GM20431 (cell line): ENCODE measurements around the gene KSR1.
"Not testable (repeated sequence)": the region's sequence is repeated elsewhere in the genome, so short reads cannot be mapped to it uniquely, and the experiment has no call there.

Source experiments
- in situ Hi-C: fragments of 300-500 bp; cut with MseI, MboI; formaldehyde crosslinking; loops from one replicate; pipeline ENCODE4 v1.15.0; 2020; ENCODE audit warnings: low sequenced_read_pairs; ENCODE audit not compliant: unreplicated experiment

The KSR1 gene

GRCh38 chr17:27636005-27636520, 179.8 kb downstream of the KSR1 start:
- in situ Hi-C loops: not testable (repeated sequence)

GRCh38 chr17:27637818-27638217, 181.6 kb downstream of the KSR1 start:
- in situ Hi-C loops: not testable (repeated sequence)

- in situ Hi-C loops: not testable (repeated sequence)
Measured at GRCh38 chr17:27638415-27638914, 182.2 kb downstream of the KSR1 start.

- in situ Hi-C loops: no loop called here
Measured at GRCh38 chr17:27640790-27641189, 184.5 kb downstream of the KSR1 start.

- in situ Hi-C loops: no loop called here
Measured at GRCh38 chr17:27644586-27644985, 188.3 kb downstream of the KSR1 start.

GRCh38 chr17:27645621-27646020, 189.4 kb downstream of the KSR1 start:
- in situ Hi-C loops: not testable (repeated sequence)

GRCh38 chr17:27646232-27646631, 190.0 kb downstream of the KSR1 start:
- in situ Hi-C loops: no loop called here

- in situ Hi-C loops: no loop called here
Measured at GRCh38 chr17:27647765-27648164, 191.5 kb downstream of the KSR1 start.

- in situ Hi-C loops: not testable (repeated sequence)
Measured at GRCh38 chr17:27649111-27649571, 192.9 kb downstream of the KSR1 start.

GRCh38 chr17:27649929-27650328, 193.7 kb downstream of the KSR1 start:
- in situ Hi-C loops: loop anchor here (10.0 kb wide), 1 partner anchor 95 kb away; no protein-coding TSS in a partner anchor

GRCh38 chr17:27650836-27651235, 194.6 kb downstream of the KSR1 start:
- in situ Hi-C loops: loop anchor here (10.0 kb wide), 1 partner anchor 94 kb away; no protein-coding TSS in a partner anchor

- in situ Hi-C loops: loop anchor here (10.0 kb wide), 1 partner anchor 93 kb away; no protein-coding TSS in a partner anchor
Measured at GRCh38 chr17:27651411-27652345, 195.4 kb downstream of the KSR1 start.

- in situ Hi-C loops: loop anchor here (10.0 kb wide), 1 partner anchor 91 kb away; no protein-coding TSS in a partner anchor
Measured at GRCh38 chr17:27653449-27653971, 197.3 kb downstream of the KSR1 start.

- in situ Hi-C loops: loop anchor here (10.0 kb wide), 1 partner anchor 91 kb away; no protein-coding TSS in a partner anchor
Measured at GRCh38 chr17:27654136-27654535, 197.9 kb downstream of the KSR1 start.

GRCh38 chr17:27654654-27655524, 198.6 kb downstream of the KSR1 start:
- in situ Hi-C loops: loop anchor here (10.0 kb wide), 1 partner anchor 90 kb away; no protein-coding TSS in a partner anchor

- in situ Hi-C loops: loop anchor here (10.0 kb wide), 1 partner anchor 89 kb away; no protein-coding TSS in a partner anchor
Measured at GRCh38 chr17:27655525-27656111, 199.4 kb downstream of the KSR1 start.

- in situ Hi-C loops: loop anchor here (10.0 kb wide), 1 partner anchor 88 kb away; no protein-coding TSS in a partner anchor
Measured at GRCh38 chr17:27656620-27657019, 200.4 kb downstream of the KSR1 start.

- in situ Hi-C loops: loop anchor here (10.0 kb wide), 1 partner anchor 87 kb away; no protein-coding TSS in a partner anchor
Measured at GRCh38 chr17:27657620-27658019, 201.4 kb downstream of the KSR1 start.

GRCh38 chr17:27659683-27660082, 203.4 kb downstream of the KSR1 start:
- in situ Hi-C loops: loop anchor here (10.0 kb wide), 1 partner anchor 85 kb away; no protein-coding TSS in a partner anchor
